ENCODE results near the gene SYNE2.

Gene SYNE2

DNA sequence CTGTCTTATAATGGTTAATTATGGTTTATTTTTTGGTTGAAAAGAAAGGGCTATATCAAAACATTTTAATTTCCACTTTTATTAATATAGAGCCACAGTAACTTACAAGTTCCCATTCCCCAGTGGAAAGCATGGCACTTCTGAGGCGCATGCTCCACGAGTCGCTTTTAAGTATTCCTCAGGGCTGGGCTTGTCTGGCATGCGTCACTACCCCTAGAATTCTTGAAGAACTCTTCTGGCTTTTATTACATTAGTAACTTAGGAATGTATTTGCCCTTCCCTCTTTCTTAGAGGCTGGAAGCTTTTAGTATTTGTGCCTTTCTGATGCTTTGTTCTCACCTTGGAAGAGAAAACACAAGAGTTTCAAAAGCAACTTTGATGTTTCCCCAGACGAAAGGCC lies 360.3 kb downstream of the SYNE2 start:
- TF ChIP-seq, protein P1, sequence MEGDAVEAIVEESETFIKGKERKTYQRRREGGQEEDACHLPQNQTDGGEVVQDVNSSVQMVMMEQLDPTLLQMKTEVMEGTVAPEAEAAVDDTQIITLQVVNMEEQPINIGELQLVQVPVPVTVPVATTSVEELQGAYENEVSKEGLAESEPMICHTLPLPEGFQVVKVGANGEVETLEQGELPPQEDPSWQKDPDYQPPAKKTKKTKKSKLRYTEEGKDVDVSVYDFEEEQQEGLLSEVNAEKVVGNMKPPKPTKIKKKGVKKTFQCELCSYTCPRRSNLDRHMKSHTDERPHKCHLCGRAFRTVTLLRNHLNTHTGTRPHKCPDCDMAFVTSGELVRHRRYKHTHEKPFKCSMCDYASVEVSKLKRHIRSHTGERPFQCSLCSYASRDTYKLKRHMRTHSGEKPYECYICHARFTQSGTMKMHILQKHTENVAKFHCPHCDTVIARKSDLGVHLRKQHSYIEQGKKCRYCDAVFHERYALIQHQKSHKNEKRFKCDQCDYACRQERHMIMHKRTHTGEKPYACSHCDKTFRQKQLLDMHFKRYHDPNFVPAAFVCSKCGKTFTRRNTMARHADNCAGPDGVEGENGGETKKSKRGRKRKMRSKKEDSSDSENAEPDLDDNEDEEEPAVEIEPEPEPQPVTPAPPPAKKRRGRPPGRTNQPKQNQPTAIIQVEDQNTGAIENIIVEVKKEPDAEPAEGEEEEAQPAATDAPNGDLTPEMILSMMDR (conservative IDR thresholded peaks at IDR 0.05; ENCODE audit: low read depth, low read length): no peak
- Histone ChIP-seq H2AFZ (ENCODE audit: low read depth) (no peak overlapping the region), H3K4me1 (ENCODE audit: low read depth, poor library complexity, severe bottlenecking) (peaks cover 4% of the 10 kb centered on the region), H3K27me3 (ENCODE audit: insufficient read depth, low read depth) (no peaks in the 10 kb centered on the region), H3K9ac (no peak overlapping the region), H3K4me3 (IDR thresholded peaks at IDR 0.05; ENCODE audit: insufficient read depth, low read depth, low read length) (no peak overlapping the region), H3K36me3 (ENCODE audit: insufficient read depth) (no peaks in the 10 kb centered on the region), H3K4me2 (no peak overlapping the region), H3K27ac (no peak overlapping the region), H4K20me1 (ENCODE audit: insufficient read depth) (no peaks in the 10 kb centered on the region), H3K79me2 (ENCODE audit: insufficient read depth, low read depth) (no peaks in the 10 kb centered on the region)

DNA sequence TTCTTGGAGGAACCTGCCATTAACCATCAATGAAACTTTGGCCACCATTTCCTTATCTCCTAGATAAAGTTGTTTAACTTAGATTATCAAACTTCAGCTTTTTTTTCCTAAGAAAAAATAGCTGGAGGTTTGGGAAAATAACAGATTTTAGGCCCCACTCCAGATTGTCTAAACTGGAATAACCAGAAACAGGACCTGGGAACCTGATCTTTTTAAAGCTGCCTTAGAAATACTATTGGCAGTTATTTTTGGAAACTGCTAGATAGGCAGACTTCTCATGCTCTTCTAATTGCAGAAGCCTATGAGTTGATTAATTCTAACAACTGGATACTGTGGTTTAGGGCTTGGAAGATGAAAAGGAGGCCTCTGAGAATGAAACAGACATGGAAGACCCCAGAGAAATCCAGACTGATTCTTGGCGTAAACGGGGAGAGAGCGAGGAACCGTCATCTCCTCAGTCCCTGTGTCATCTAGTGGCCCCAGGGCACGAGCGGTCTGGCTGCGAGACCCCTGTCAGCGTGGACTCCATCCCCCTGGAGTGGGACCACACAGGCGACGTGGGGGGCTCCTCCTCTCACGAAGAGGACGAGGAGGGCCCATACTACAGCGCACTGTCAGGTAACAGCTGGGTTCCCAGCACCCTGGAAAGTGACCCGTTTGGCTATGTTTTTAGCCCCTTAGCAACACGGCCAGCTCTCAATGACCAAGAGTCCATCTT lies 361.2 kb downstream of the SYNE2 start:
- TF ChIP-seq, protein P1 (conservative IDR thresholded peaks at IDR 0.05; ENCODE audit: low read depth, low read length): no peak
- no peak overlapping the region for H3K9ac ChIP-seq
- H3K27ac ChIP-seq: no peak overlapping the region
- no peaks in the 10 kb centered on the region for H3K36me3 ChIP-seq (ENCODE audit: insufficient read depth)
- H3K4me3 ChIP-seq (IDR thresholded peaks at IDR 0.05; ENCODE audit: insufficient read depth, low read depth, low read length): no peak overlapping the region
- no peaks in the 10 kb centered on the region for H3K27me3 ChIP-seq (ENCODE audit: insufficient read depth, low read depth)
- no peak overlapping the region for H2AFZ ChIP-seq (ENCODE audit: low read depth)
- no peaks in the 10 kb centered on the region for H4K20me1 ChIP-seq (ENCODE audit: insufficient read depth)
- peaks cover 4% of the 10 kb centered on the region for H3K4me1 ChIP-seq (ENCODE audit: low read depth, poor library complexity, severe bottlenecking)
- H3K79me2 ChIP-seq (ENCODE audit: insufficient read depth, low read depth): no peaks in the 10 kb centered on the region
- no peak overlapping the region for H3K4me2 ChIP-seq

DNA sequence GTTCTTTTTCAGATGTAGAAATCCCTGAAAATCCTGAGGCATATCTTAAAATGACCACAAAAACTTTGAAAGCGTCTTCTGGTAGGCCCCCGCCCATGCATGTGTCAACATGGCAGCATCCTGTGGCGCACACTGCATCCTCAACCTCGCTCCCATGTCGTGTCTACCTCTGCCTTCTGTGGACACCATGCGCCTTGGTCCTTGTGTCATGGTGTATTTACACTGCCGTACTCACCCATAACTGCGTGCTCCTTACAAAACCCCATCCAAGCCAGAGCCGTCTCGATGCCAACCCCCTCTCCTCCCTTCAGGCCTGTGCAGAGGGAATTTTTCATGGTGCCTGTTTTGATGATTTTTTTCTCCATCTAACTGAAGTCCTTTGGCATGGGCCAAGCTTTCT lies 362.5 kb downstream of the SYNE2 start:
- H3K27ac ChIP-seq: no peak overlapping the region
- no peaks in the 10 kb centered on the region for H4K20me1 ChIP-seq (ENCODE audit: insufficient read depth)
- no peaks in the 10 kb centered on the region for H3K36me3 ChIP-seq (ENCODE audit: insufficient read depth)
- H3K4me1 ChIP-seq (ENCODE audit: low read depth, poor library complexity, severe bottlenecking): peaks cover 4% of the 10 kb centered on the region
- H3K9ac ChIP-seq: no peak overlapping the region
- no peaks in the 10 kb centered on the region for H3K27me3 ChIP-seq (ENCODE audit: insufficient read depth, low read depth)
- no peaks in the 10 kb centered on the region for H3K79me2 ChIP-seq (ENCODE audit: insufficient read depth, low read depth)
- TF ChIP-seq, protein P1 (conservative IDR thresholded peaks at IDR 0.05; ENCODE audit: low read depth, low read length): no peak
- no peak overlapping the region for H3K4me2 ChIP-seq
- no peak overlapping the region for H2AFZ ChIP-seq (ENCODE audit: low read depth)
- no peak overlapping the region for H3K4me3 ChIP-seq (IDR thresholded peaks at IDR 0.05; ENCODE audit: insufficient read depth, low read depth, low read length)

DNA sequence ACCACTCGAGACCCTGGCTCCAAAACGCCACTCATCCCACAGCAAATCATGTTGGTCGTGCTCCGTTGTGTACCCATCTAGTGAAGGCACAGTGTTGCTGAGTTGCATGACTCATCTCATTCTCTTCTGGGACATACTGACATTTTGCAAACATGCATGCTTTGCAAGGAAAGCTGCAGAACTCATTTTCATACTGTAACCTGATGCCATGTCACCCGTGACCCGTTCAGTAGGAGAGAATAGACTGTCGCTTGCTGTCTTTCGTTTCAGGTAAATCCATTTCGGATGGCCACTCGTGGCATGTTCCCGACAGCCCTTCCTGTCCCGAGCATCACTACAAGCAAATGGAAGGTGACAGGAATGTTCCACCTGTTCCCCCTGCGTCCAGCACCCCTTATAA lies 363.2 kb downstream of the SYNE2 start:
- H3K27ac ChIP-seq: no peak overlapping the region
- H3K9ac ChIP-seq: no peak overlapping the region
- no peak overlapping the region for H2AFZ ChIP-seq (ENCODE audit: low read depth)
- H3K27me3 ChIP-seq (ENCODE audit: insufficient read depth, low read depth): no peaks in the 10 kb centered on the region
- peaks cover 4% of the 10 kb centered on the region for H3K4me1 ChIP-seq (ENCODE audit: low read depth, poor library complexity, severe bottlenecking)
- no peaks in the 10 kb centered on the region for H4K20me1 ChIP-seq (ENCODE audit: insufficient read depth)
- no peak overlapping the region for H3K4me3 ChIP-seq (IDR thresholded peaks at IDR 0.05; ENCODE audit: insufficient read depth, low read depth, low read length)
- no peaks in the 10 kb centered on the region for H3K79me2 ChIP-seq (ENCODE audit: insufficient read depth, low read depth)
- no peak overlapping the region for H3K4me2 ChIP-seq
- H3K36me3 ChIP-seq (ENCODE audit: insufficient read depth): no peaks in the 10 kb centered on the region
- TF ChIP-seq, protein P1 (conservative IDR thresholded peaks at IDR 0.05; ENCODE audit: low read depth, low read length): no peak

Measured in KMS-11 (cell line).